HG03175 (cell line): ENCODE data around the gene SDC1.
A peak's percentile ranks its signal among the peaks of the same experiment; 100 is the strongest.

Source experiments
- ATAC-seq: cut with Tn5 transposase; IDR thresholded peaks from one replicate; pipeline ENCODE4 v1.9.1; 2021; ENCODE audit warnings: mild to moderate bottlenecking, moderate library complexity; ENCODE audit not compliant: unreplicated experiment

SDC1 gene

GRCh38 chr2:20229322-20230113 lies 4.6 kb upstream of the SDC1 start:
- no peak for ATAC-seq

DNA sequence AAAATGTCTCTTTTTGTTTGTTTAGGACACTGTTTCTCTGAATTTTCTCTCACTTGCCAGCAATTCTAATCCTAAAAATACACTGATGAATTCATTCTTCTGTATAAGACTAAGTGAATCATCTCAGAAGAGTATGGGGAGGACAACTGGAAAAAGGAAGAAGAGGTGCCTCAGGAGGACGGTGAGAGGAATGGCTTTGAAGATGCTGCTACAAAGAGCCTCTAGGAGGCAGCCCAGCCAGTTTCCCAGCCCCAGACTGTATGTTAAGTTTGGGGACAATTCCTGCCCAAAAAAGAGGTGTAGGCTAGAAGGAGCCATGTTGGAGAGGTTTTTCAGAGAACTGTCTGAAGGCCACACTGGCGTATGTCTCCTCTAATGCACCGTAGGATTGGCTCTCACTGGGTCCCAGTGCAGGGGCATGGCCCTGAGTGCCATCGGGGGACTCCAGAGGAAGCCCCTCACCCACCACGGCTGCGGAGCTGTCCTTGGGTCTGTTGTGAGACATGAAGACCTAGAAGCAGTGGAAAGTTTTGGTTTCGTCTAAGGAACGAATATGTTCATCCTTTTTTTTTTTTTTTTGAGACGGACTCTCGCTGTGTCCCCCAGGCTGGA lies 3.1 kb upstream of the SDC1 start:
- no peak for ATAC-seq

DNA sequence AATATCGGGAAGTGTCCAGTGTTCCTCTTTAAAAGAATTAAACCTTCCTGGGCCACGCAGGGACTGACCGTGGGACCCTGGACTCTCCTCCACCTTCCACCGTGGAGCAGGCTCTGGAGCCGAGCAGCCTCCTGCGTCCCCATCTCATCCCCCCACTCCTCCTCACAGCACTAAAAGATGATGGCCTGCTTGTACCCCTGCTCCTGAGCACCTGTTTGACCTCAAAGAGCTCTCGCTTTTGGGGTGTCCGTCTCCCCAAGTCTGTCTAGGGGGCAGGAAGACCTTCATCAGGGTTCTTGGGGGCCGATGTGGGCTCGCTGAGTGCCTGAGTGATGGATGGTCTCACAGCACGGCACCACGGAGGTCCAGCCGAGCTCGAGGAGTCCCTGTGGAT lies 1.2 kb upstream of the SDC1 start:
- no peak for ATAC-seq

- ATAC-seq, result peak; percentile 43
Observed at GRCh38 chr2:20225294-20226151, 593 bp upstream of the SDC1 start.

- peak; percentile 32 for ATAC-seq
Observed at GRCh38 chr2:20224164-20224715, 690 bp downstream of the SDC1 start.

DNA sequence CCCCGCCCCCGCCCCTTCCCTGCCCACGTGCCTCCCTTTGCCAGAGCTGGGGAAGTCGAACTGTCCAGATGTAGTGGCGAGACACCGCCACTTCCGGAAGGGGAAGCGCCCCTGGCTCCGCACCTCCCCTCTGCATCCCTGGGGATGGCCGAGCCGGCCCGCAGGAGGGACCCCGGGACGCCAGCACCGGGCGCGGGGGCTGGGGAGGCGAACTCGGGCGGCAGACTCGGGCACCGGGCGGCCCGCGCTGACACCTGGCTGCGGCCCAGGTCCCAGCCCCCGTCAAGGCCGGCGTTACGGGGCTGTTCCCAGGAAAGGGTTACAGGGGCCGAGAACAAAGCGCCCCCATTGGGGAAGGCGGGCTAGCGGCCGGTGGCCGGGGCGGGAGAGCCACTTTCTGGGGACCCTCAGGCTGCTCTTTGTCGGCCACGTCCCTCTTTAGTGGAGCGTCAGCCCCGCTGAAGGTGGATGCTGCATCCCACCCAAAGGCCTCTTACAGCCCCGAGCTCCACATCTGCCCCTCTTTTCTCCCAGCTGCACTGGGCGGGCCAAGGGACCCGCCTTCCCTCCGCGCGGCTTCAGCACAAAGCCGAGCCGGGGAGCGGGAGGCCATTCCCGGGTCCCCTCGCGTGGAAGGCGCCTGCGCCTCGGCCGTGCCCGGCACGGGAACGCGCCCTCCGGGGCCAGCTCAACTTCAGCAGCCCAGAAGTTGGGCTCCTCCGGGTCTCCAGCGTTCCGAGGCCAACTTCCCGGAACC lies 1.3 kb downstream of the SDC1 start:
- peak; percentile 29 for ATAC-seq

GRCh38 chr2:20222769-20223406 lies 2.0 kb downstream of the SDC1 start:
- ATAC-seq, result peak; percentile 1

DNA sequence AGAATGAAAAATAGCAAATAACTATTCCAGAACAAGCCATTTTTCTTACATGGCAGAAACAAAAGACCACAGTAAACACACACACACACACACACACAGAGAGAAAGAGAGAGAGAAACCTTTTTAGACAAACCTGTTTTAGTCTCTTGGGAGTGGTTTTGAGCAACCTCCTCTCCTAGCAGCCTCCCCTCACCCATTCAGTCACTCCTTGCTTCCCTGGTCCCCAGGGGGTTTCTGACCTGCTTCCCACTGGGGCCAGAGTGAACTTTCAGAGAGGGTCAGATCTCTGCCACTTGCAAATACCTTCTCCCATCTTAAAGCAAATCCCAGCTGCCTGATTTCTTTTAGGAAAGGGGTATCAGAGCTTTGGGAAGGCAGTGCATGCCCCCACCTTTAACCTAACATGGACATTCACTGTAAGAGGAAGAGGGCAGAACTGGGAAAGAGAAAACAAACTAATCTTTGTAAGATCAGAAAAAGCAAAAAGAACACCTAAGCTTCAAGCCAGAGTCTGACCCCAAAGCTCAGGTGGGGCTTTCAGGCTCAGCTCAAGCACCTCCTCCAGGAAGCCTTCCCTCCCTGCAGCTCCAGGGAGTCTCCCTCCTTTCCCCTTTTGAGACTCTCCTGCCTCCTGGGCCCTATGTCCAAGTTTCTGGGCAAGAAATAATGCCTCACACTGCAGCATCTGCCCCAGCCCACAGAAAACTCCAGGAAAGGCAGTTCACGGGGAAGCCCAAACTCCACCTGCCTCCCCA lies 2.7 kb downstream of the SDC1 start:
- no peak for ATAC-seq

DNA sequence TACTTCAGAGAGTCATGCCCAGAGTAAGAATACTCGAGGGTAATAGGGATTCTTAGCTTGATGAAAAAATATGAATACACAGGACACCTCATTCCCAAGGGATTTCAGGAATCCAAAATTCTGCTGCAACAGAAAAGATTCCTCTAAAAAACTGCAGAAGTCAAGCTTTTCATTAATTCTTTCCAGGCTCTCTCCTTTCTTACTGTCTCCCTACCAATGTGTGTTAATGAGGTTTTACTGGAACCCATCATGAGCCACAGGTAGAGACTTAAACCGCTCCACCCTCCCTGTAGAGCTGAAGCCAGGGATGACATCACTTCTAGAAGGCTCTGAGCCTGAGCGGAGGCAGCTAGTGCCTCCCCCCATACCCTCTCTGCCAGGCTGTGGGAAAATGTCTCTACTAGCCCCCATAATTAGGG lies 3.4 kb downstream of the SDC1 start:
- no peak for ATAC-seq

DNA sequence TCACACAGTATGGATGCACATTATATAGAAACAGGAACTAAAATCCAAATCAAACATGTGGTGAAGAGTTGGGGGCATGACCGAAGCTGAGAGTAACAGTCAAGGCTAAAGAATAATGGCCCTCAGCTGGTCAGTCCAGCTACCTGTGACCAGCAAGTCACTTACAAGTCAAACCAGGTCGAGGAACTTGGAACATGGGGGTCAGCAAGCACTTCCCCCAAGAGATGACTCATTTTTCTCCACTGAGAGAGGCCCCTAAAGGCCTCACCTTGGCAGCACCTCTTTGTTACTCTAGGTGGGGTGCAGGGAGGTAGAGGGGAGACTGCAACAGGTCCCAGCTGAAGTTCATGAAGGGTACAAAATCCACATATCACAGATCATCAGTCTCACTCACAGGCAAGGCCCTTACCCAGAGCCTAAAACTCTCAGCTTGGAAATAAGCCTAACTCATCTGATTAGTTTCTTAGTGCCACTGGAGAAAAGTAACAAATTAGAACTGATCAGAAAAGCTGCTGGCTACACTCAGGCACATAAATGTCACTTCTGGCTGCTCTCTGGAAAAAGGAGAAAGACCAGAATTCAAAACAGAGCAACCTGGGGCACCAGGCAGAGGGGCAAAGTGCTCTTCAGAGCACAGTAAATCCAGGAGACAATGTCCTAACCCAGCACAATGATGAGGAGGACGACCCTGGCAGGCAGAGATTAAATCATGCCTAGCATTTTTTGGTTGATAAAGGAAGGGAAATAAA lies 4.0 kb downstream of the SDC1 start:
- no peak for ATAC-seq

DNA sequence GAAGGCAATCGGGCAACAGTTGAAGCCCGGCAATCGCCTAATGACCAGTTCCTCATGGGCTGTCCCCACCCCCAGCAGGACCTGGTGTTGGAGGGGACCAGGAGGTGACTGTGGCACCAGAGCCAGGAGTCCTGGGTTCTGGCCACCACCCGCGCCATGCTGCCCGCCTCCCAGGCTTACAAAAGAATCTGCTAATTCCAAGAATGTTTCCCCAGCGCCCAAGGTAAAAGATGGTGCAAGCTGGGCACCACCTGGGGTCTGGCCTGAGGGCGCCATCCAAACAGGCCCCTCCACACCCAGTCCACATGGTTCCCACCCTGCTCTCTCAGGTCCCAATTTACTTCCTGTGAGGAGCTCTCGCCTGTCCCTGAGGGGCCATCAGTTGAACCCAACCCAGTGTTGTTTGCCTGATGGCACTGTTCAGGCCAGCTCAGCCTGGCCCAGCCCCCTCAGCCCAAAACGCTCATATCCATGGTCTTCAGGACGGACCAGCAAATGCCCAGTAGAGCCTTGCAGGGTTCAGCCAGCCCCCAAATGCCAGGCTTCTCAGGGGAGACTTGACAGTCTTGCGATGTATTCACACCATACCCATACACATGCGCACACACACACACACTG lies 5.1 kb downstream of the SDC1 start:
- no peak for ATAC-seq

DNA sequence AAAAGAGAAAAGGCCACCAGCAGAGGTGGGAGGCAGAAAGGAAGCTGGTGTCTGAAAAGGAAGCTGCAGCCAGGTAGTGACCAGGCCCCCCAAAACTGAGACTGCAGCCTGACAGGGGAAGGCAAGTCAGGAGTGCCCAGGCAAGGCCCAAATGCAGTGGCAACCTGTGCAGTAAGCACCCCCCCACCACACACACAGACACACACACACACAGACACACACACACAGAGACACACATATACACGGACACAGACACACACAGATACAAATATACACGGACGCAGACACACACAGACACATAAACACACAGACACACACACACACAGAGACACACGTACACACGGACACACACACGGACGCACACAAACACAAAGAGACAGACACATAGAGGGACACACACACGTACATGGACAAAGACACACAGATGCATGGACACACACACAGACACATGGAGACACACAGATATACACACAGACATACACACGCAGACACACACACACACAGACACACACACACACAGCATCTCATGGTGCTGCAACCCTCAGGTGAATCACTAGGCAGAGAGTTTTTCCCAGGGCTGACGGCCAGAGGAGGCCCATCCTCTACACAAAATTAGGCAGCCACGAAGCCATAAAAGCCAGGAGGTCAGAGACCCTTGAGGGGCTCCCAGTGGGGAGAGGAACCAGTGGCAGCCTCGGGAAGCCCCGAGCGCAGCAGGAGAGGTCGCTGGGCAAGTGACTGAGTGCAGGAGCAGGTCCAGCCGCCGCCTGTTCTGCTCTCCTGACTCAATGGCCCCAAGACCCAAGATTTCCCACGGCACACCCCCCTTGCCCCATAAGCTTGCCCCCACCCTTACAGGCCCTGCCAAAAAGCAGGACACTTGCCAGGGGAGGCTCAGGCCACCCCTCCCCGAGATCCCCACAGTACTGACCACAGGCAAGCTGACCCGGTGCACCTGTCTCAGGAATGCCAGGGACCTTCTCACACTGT lies 6.3 kb downstream of the SDC1 start:
- ATAC-seq, result no peak

DNA sequence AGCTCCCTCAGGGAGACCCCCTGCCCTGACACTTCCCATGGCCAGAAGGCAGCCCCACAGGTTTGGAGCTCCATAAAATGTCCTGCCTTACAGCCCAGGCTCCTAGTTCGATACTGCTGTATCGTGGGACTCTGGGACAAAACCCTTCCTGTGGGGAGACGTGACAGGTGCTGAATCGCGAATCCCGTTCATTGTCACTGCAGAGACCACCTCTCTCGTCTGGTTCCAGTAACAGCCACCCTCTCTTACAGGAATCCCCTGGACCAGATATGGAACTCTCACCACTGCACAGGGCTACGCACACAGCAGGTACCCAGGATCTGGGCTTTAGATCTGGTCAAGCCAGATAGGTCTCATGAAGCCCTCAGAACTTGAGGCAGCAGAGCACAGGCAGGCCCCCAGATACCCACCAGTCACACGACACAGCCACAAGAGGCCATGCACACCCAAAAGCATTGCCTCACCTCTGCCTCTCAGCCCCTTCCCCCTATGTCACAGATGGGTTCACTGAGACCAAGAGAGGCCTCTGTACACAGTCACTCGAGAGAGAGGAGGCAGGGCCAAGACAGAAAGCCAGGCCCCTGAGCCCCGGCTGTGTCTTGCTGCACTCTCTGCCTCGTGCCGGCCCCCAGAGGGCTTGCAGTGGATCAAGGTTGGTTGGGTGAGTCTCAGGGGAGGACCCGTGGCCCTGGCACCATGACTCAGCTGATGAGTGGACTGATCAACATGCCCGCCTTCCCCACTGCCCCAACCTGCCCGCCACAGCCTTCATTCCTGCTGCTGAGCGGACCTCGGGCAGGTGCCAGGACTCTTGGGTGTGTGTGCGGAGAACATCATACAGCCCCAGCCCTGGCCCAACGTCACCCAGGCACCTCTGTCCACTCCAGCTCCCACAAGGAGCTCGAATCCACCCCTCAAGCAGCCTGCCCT lies 7.6 kb downstream of the SDC1 start:
- no peak for ATAC-seq

DNA sequence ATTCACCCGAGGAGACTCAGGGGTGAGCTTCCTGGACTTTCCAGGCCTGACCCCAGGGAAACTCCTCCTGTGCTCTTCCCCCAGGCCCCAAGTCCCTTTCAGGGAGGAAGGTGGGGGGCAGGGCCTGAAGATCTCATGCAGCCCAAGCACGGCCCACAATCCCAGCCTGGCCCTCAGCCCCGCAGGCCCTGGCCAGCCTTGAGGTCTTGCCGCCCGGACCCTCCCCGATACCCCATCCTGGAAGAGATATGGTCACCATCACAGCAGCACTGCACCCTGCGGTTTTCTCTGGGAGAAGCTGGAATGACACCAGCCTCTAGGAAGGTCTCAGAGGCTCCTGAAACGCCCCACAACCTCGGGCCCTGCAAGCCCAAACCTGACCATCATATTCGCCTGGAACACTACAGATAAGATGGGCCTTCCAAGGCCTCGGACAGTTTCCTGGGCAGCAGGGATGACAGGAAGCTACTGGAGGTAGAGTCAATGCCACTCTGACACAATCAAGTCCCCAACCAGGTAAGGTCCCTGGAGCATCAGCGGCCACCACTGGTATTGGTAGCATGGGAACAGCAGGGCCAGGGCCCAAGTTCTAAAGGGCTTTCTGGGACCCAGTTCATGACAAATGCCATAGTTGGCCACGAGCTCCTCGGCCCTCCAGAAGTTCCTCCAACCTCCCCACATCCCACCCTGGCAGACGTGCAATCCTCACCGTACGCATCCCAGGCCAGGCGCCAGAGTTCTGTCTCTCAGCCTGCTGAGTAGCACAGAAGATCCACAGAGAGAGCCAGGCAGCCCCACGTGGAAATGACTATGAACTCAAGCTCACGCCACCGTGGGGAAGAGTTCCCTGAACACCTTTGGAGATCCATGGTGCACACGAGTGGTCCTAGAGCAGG lies 8.6 kb downstream of the SDC1 start:
- ATAC-seq, result no peak
